ENCODE data around the gene TCERG1. TPM values are rescaled to one million over a fixed set of nuclear protein-coding genes. Genes with fewer than 3 reads are reported as not detected.

Gene TCERG1
- polyA plus RNA-seq, 3 donors = 11.6 to 37.3 (median 18.0) TPM

DNA sequence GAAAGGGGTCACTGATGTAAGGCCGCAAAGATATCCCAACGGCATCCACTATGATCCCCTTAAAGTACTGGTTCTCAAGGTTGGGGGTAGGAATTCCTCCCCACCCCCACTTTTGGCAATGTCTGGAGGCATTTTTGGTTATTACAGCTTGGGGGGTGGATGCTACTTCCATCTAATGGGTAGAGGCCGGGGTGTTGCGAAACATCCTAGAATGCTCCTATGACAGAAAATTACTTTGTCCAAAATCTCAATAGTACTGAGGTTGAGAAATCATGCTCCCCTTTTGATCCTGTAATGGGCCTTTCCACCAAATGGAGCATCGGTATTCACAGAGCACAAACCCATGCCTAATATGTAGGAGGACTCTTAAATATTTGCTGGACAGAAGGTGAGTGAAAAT lies 20.8 kb upstream of the TCERG1 start:
- intact Hi-C loops (cut with micrococcal nuclease) = loop anchor here (2.0 to 5.0 kb wide), 2 partner anchors 134 to 136 kb away; no protein-coding TSS in a partner anchor
- Histone ChIP-seq H3K36me3 (replicated peaks in 1 of 2; ENCODE audit: control insufficient read depth in 1 of 2, insufficient read depth in 2 of 2, low read length in 2 of 2) (no peaks in the 10 kb centered on the region), H3K9ac (ENCODE audit: insufficient read depth, low read length, poor library complexity, severe bottlenecking) (no peak overlapping the region), H3K27ac (ENCODE audit: low read depth in 1 of 2, low read length in 2 of 2) (no peak overlapping the region), H3K79me2 (ENCODE audit: insufficient read depth, low read length) (no peaks in the 10 kb centered on the region), H2AFZ (ENCODE audit: insufficient read depth, low read depth, low read length, poor library complexity, severe bottlenecking) (peak overlapping the region; percentile 6), H3K9me3 (replicated peaks in 1 of 2; ENCODE audit: control insufficient read depth in 1 of 2, insufficient read depth in 1 of 2, low read length in 2 of 2) (no peaks in the 10 kb centered on the region), H4K20me1 (ENCODE audit: insufficient read depth, low read length) (no peaks in the 10 kb centered on the region), H3K4me1 (ENCODE audit: control insufficient read depth in 1 of 2, insufficient read depth in 2 of 2, low read length in 2 of 2) (no peaks in the 10 kb centered on the region), H3K27me3 (ENCODE audit: control insufficient read depth in 2 of 2, insufficient read depth in 2 of 2, low read length in 2 of 2) (no peaks in the 10 kb centered on the region), H3K4me2 (replicated peaks; ENCODE audit: extremely low read depth, low read length, poor library complexity, severe bottlenecking) (no peak overlapping the region), H3K4me3 (replicated peaks in 1 of 3; ENCODE audit: low read depth in 2 of 3, low read length in 3 of 3) (no peak overlapping the region)
- peaks cover 6 to 14% (median 13%) of the 10 kb centered on the region in 3 donors for H3K27me3 Mint-ChIP-seq (ENCODE audit: low read depth in 3 of 3)
- no CpG with 5 or more reads among the region's 5 CpGs for WGBS (ENCODE audit: insufficient coverage)
- H3K4me3 Mint-ChIP-seq = no peak overlapping the region
- H3K27ac Mint-ChIP-seq = no peak overlapping the region
- no peaks in the 10 kb centered on the region for H3K36me3 Mint-ChIP-seq
- peaks cover 0 to 2% (median 0%) of the 10 kb centered on the region in 7 donors for H3K9me3 Mint-ChIP-seq
- H3K4me1 Mint-ChIP-seq = peaks cover 4% of the 10 kb centered on the region
- no peak for DNase-seq
- TF ChIP-seq, protein P1, sequence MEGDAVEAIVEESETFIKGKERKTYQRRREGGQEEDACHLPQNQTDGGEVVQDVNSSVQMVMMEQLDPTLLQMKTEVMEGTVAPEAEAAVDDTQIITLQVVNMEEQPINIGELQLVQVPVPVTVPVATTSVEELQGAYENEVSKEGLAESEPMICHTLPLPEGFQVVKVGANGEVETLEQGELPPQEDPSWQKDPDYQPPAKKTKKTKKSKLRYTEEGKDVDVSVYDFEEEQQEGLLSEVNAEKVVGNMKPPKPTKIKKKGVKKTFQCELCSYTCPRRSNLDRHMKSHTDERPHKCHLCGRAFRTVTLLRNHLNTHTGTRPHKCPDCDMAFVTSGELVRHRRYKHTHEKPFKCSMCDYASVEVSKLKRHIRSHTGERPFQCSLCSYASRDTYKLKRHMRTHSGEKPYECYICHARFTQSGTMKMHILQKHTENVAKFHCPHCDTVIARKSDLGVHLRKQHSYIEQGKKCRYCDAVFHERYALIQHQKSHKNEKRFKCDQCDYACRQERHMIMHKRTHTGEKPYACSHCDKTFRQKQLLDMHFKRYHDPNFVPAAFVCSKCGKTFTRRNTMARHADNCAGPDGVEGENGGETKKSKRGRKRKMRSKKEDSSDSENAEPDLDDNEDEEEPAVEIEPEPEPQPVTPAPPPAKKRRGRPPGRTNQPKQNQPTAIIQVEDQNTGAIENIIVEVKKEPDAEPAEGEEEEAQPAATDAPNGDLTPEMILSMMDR (IDR thresholded peaks at IDR 0.05) = no peak

DNA sequence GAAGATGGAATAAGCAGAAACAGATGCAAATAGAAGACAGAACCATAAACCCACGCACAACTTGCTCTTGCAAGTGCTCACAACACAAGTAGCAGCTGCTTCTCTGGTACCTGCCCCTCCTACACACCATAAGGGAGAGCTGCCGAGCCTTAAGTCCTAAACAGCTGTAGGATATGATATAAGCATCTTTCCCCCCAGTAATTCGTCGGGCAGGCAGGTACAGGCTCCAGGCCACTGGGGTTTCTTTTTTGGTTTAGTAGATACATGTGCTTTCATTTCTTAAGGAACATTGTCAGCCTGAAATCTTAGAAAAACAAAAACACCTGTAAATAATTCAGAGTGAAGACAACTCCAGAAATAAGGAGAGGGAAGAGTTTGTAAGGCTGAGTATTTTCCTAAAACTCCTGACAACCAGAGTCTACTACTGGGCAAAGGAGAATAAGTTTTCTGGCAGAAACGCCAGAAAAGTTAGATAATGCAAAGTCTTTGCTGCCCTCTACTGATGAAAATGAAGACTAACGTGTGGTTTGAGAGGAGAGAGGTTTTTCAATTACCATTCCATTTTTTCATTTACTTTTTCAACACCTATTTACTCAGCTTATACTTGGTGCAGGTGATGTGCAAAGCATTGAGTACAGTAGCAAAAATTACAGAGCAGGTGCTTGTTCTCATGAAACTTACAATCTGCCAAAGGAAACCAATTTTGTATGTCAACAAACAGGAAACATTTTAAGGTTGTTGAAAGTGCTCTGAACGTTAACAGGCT lies 20.1 kb upstream of the TCERG1 start:
- Histone ChIP-seq H3K79me2 (ENCODE audit: insufficient read depth, low read length) (no peaks in the 10 kb centered on the region), H3K4me1 (ENCODE audit: control insufficient read depth in 1 of 2, insufficient read depth in 2 of 2, low read length in 2 of 2) (no peaks in the 10 kb centered on the region), H4K20me1 (ENCODE audit: insufficient read depth, low read length) (no peaks in the 10 kb centered on the region), H3K36me3 (replicated peaks in 1 of 2; ENCODE audit: control insufficient read depth in 1 of 2, insufficient read depth in 2 of 2, low read length in 2 of 2) (no peaks in the 10 kb centered on the region), H3K27me3 (ENCODE audit: control insufficient read depth in 2 of 2, insufficient read depth in 2 of 2, low read length in 2 of 2) (no peaks in the 10 kb centered on the region), H3K9ac (ENCODE audit: insufficient read depth, low read length, poor library complexity, severe bottlenecking) (no peak overlapping the region), H3K27ac (ENCODE audit: low read depth in 1 of 2, low read length in 2 of 2) (no peak overlapping the region), H3K9me3 (replicated peaks in 1 of 2; ENCODE audit: control insufficient read depth in 1 of 2, insufficient read depth in 1 of 2, low read length in 2 of 2) (no peaks in the 10 kb centered on the region), H3K4me3 (replicated peaks in 1 of 3; ENCODE audit: low read depth in 2 of 3, low read length in 3 of 3) (no peak overlapping the region), H3K4me2 (replicated peaks; ENCODE audit: extremely low read depth, low read length, poor library complexity, severe bottlenecking) (no peak overlapping the region), H2AFZ (ENCODE audit: insufficient read depth, low read depth, low read length, poor library complexity, severe bottlenecking) (peak overlapping the region; percentile 6)
- peak; percentile 9 to 35 (median 18) for DNase-seq
- TF ChIP-seq, protein P1 (IDR thresholded peaks at IDR 0.05) = peak; percentile 76
- Mint-ChIP-seq H3K27me3 (ENCODE audit: low read depth in 3 of 3) (peaks cover 6 to 15% (median 11%) of the 10 kb centered on the region in 3 donors), H3K27ac (no peak overlapping the region), H3K4me3 (no peak overlapping the region), H3K36me3 (no peaks in the 10 kb centered on the region), H3K9me3 (peaks cover 0 to 2% (median 0%) of the 10 kb centered on the region in 7 donors), H3K4me1 (peaks cover 4% of the 10 kb centered on the region)
- intact Hi-C loops (cut with micrococcal nuclease) = loop anchor here (2.0 to 5.0 kb wide), 2 partner anchors 135 to 136 kb away; no protein-coding TSS in a partner anchor
- 14% methylated on average over 1 of the region's 7 CpGs for WGBS (ENCODE audit: insufficient coverage)

All from CD14-positive monocyte (primary cell).